Heart right ventricle (tissue), 16 donors: Measurements from ENCODE around the gene UNC5CL. TPM values are rescaled to one million over a fixed set of nuclear protein-coding genes. Genes with fewer than 3 reads are reported as not detected.
A peak's percentile ranks its signal among the peaks of the same experiment; 100 is the strongest.

Source experiments
- ATAC-seq, 8 donors: fragments of 200-7000 bp; cut with Tn5 transposase; one replicate each; pipeline ENCODE4 v1.9.1; 2020; ENCODE audit warnings: mild to moderate bottlenecking in 8 of 8, moderate library complexity in 8 of 8, moderate number of reproducible peaks in 1 of 8
- DNase-seq, 2 donors: peaks; one replicate each; pipeline ENCODE4 v3.0.0-alpha.2; 2020
- H3K27ac ChIP-seq, 10 donors: fragments of 200-600 bp; sonication (generic) in 2 of 10; one replicate each; pipeline versions ENCODE4 v1.5.0 to v1.8.0; 2020 to 2022; ENCODE audit warnings: mild to moderate bottlenecking in 3 of 10
- H3K27me3 ChIP-seq, 7 donors: fragments of 200-600 bp; one replicate each; pipeline ENCODE4 v1.8.0; 2021 to 2022; ENCODE audit warnings: mild to moderate bottlenecking in 2 of 7
- H3K36me3 ChIP-seq, 9 donors: fragments of 200-600 bp; sonication (generic) in 1 of 9; one replicate each; pipeline versions ENCODE4 v1.5.0 to v1.8.0; 2020 to 2022; ENCODE audit warnings: mild to moderate bottlenecking in 2 of 9
- H3K4me1 ChIP-seq, 9 donors: fragments of 200-600 bp; sonication (generic) in 1 of 9; one replicate each; pipeline versions ENCODE4 v1.5.0 to v1.8.0; 2020 to 2022; ENCODE audit warnings: mild to moderate bottlenecking in 4 of 9
- H3K4me3 ChIP-seq, 10 donors: fragments of 200-600 bp; sonication (generic) in 2 of 10; one replicate each; pipeline versions ENCODE4 v1.5.0 to v1.8.0; 2020 to 2022; ENCODE audit warnings: mild to moderate bottlenecking in 7 of 10, moderate library complexity in 2 of 10
- H3K9me3 ChIP-seq, 11 donors: fragments of 200-600 bp in 10 of 11; sonication (generic) in 2 of 11; one replicate each; pipeline versions ENCODE4 v1.5.0 to v1.8.0; 2013 to 2022; ENCODE audit warnings: mild to moderate bottlenecking in 2 of 11, control low read depth in 1 of 11, moderate library complexity in 1 of 11
- CTCF ChIP-seq, 9 donors: fragments of 200-600 bp; sonication (generic) in 2 of 9; IDR thresholded peaks; one replicate each; pipeline versions ENCODE4 v1.5.0 to v1.8.0; 2021 to 2022; ENCODE audit warnings: antibody characterized with exemption in 9 of 9, mild to moderate bottlenecking in 5 of 9, moderate library complexity in 1 of 9
- WGBS, 2 donors: extraction: QIAGEN DNeasy Blood & Tissue Kit; methylation state at CpG; one replicate each; pipeline ENCODE4 v1.1.7; 2013; ENCODE audit warnings: inconsistent platforms in 1 of 2; 5-methylcytosine and 5-hydroxymethylcytosine counted together
- intact Hi-C, 10 donors: fragments of 100-400 bp; cut with DNase I; formaldehyde crosslinking; loops; one replicate each; pipeline versions ENCODE4 v1.11.1 to v1.14.2; 2022
- polyA plus RNA-seq, 2 donors: library from polyadenylated mRNA; stranded (reverse); fragments of 200-250 nt; gene quantifications; one replicate each; pipeline ENCODE4 v1.2.3, GENCODE V29; 2013
- total RNA-seq, 10 donors: library from RNA; stranded (reverse); fragmentation: NEBNext Ultra II Directional in 3 of 10; extraction: Animal tissue kit (Norgen Biotek cat#: 25700) in 3 of 10; gene quantifications; one replicate each; pipeline versions ENCODE4 v1.2.1 to v1.2.4, GENCODE V29; 2021 to 2023
- donor health status: Arrhythmogenic right ventricular cardiomyopathy.
- donor health status: ischemic (EF 13 %, LVEDD 7.1; RV severe dilation, severe dysfunction).
- donor health status: healthy with polysubstance abuse.
- donor health status: DM: no; HTN: yes; CAD: no.
- donor health status: DM: no; HTN: no; CAD: no.
- donor health status: ischemic (EF 25% LVEDD 6.9; RV normal size, moderate dysfunction).
- donor health status: ischemic (EF 25% LVEDD 5.7; RV mildly dilated, moderate dysfunction).
- donor health status: healthy.
- donor health status: DM: yes; HTN: yes; CAD: no.
- donor health status: Ischemic cardiomyopathy.
- donor health status: ischemic (EF 35%, LVEDD 5.7; RV mildly dilated, moderate dysfunction).
- donor health status: nonischemic (EF 11% LVEDD 7.7; RV severe dilation, severe dysfunction).
- donor health status: DM: yes; HTN: yes; CAD: no.
- donor health status: PGD.
- donor health status: ischemic (EF 29% LVEDD 5.4; RV normal size, mild dysfunction).
- donor health status: nonischemic (EF 23%, LVEDD 6.1; RV moderate dilation, normal function).

UNC5CL gene
- total and polyA plus RNA-seq, 12 donors, result 0.19 to 1.9 (median 0.45) TPM

GRCh38 chr6:41049521-41049920 lies 10.5 kb upstream of the UNC5CL start:
- DNase-seq, result no peak
- no peak overlapping the region for H3K4me3 ChIP-seq
- peaks cover 0 to 43% (median 24%) of the 10 kb centered on the region in 9 donors for H3K4me1 ChIP-seq
- H3K9me3 ChIP-seq, result no peaks in the 10 kb centered on the region
- WGBS, 2 donors, result 30 to 62% methylated on average over 1 of the region's 1 CpG
- intact Hi-C loops, result no loop called here
- TF ChIP-seq CTCF (IDR thresholded peaks at IDR 0.05), result no peak
- H3K27ac ChIP-seq, result peak overlapping the region; percentile 9 to 82 (median 64)
- H3K36me3 ChIP-seq, result no peaks in the 10 kb centered on the region
- H3K27me3 ChIP-seq, result no peaks in the 10 kb centered on the region
- peak in 6 of 8 donors; percentile 15 to 56 (median 42) for ATAC-seq

- Histone ChIP-seq H3K4me1 (peaks cover 0 to 43% (median 24%) of the 10 kb centered on the region in 9 donors), H3K27me3 (no peaks in the 10 kb centered on the region), H3K36me3 (no peaks in the 10 kb centered on the region), H3K4me3 (no peak overlapping the region), H3K9me3 (no peaks in the 10 kb centered on the region), H3K27ac (peak overlapping the region in 8 of 10 donors; percentile 4 to 82 (median 68))
- no peak for TF ChIP-seq CTCF (IDR thresholded peaks at IDR 0.05)
- WGBS, 2 donors, result 50 to 63% methylated on average over 9 of the region's 9 CpGs
- ATAC-seq (peak in 1 of 8 donors; percentile 34), DNase-seq (no peak)
- intact Hi-C loops, result no loop called here
Measured at GRCh38 chr6:41047745-41048732, 9.0 kb upstream of the UNC5CL start.

GRCh38 chr6:41047306-41047705 lies 8.3 kb upstream of the UNC5CL start:
- H3K27me3 ChIP-seq, result no peaks in the 10 kb centered on the region
- DNase-seq (no peak), ATAC-seq (no peak)
- intact Hi-C loops, result no loop called here
- no peaks in the 10 kb centered on the region for H3K36me3 ChIP-seq
- TF ChIP-seq CTCF (IDR thresholded peaks at IDR 0.05), result no peak
- peaks cover 0 to 37% (median 19%) of the 10 kb centered on the region in 9 donors for H3K4me1 ChIP-seq
- 94 to 98% methylated on average over 2 of the region's 2 CpGs for WGBS, 2 donors
- H3K9me3 ChIP-seq, result no peaks in the 10 kb centered on the region
- no peak overlapping the region for H3K4me3 ChIP-seq
- H3K27ac ChIP-seq, result no peak overlapping the region

- Histone ChIP-seq H3K9me3 (no peaks in the 10 kb centered on the region), H3K36me3 (no peaks in the 10 kb centered on the region), H3K27me3 (no peaks in the 10 kb centered on the region), H3K4me1 (peaks cover 0 to 27% (median 13%) of the 10 kb centered on the region in 9 donors), H3K27ac (no peak overlapping the region), H3K4me3 (no peak overlapping the region)
- TF ChIP-seq CTCF (IDR thresholded peaks at IDR 0.05), result no peak
- intact Hi-C loops, result no loop called here
- ATAC-seq (no peak), DNase-seq (no peak)
- WGBS, 2 donors, result 100% methylated on average over 1 of the region's 1 CpG
Measured at GRCh38 chr6:41046084-41046483, 7.1 kb upstream of the UNC5CL start.
